Astrocyte (in vitro differentiated cells and primary cell): ENCODE measurements around the gene CCDC169. TPM values are rescaled to one million over a fixed set of nuclear protein-coding genes. Genes with fewer than 3 reads are reported as not detected.
"Not testable (repeated sequence)": the region's sequence is repeated elsewhere in the genome, so short reads cannot be mapped to it uniquely, and the experiment has no call there.

Experiments used
- DNase-seq: peaks from one replicate; pipeline ENCODE4 v3.0.0-alpha.2; 2010; ENCODE audit warnings: low read depth
- FAIRE-seq: peaks from 2 replicates; lab custom pipeline; 2011; peaks lifted over from hg19 to GRCh38; lab: Jason Lieb, UNC
- H2AFZ ChIP-seq: 2 replicates; pipeline ENCODE4 v1.6.0; 2012; ENCODE audit warnings: low read depth, low read length, inconsistent platforms
- H3K27ac ChIP-seq: 2 replicates; pipeline ENCODE4 v1.5.1; 2011; ENCODE audit warnings: low read depth, low read length, inconsistent platforms
- H3K27me3 ChIP-seq: 2 replicates; pipeline ENCODE4 v1.6.0; 2011; ENCODE audit warnings: low read length, inconsistent platforms; ENCODE audit not compliant: insufficient read depth
- H3K36me3 ChIP-seq: 2 replicates; pipeline ENCODE4 v1.5.1; 2011; ENCODE audit warnings: low read length, inconsistent platforms; ENCODE audit not compliant: insufficient read depth
- H3K4me1 ChIP-seq: 2 replicates; pipeline ENCODE4 v1.5.1; 2011; ENCODE audit warnings: low read length, inconsistent platforms; ENCODE audit not compliant: insufficient read depth
- H3K4me2 ChIP-seq: 2 replicates; pipeline ENCODE4 v1.6.0; 2012; ENCODE audit warnings: low read length, inconsistent platforms
- H3K4me3 ChIP-seq: 2 replicates; pipeline ENCODE4 v1.5.1; 2011; ENCODE audit warnings: low read depth, mild to moderate bottlenecking, low read length, inconsistent platforms; ENCODE audit not compliant: insufficient read depth
- H3K79me2 ChIP-seq: 2 replicates; pipeline ENCODE4 v1.6.0; 2012; ENCODE audit warnings: mild to moderate bottlenecking, low read length, inconsistent platforms; ENCODE audit not compliant: insufficient read depth
- H3K9ac ChIP-seq: 2 replicates; pipeline ENCODE4 v1.6.0; 2012; ENCODE audit warnings: mild to moderate bottlenecking, low read length, inconsistent platforms
- H3K9me3 ChIP-seq: 2 replicates; pipeline ENCODE4 v1.5.1; 2012; ENCODE audit warnings: low read depth, mild to moderate bottlenecking, low read length, inconsistent platforms; ENCODE audit not compliant: insufficient read depth
- H4K20me1 ChIP-seq: 2 replicates; pipeline ENCODE4 v1.6.0; 2012; ENCODE audit warnings: low read length, inconsistent platforms; ENCODE audit not compliant: insufficient read depth
- H3K27ac Mint-ChIP-seq: one replicate; pipeline ENCODE4 v1.8.0; 2021; ENCODE audit warnings: mild to moderate bottlenecking, mixed read lengths; ENCODE audit not compliant: unreplicated experiment
- H3K27me3 Mint-ChIP-seq: one replicate; pipeline ENCODE4 v1.8.0; 2021; ENCODE audit warnings: low read depth, mixed read lengths; ENCODE audit not compliant: unreplicated experiment
- H3K36me3 Mint-ChIP-seq: one replicate; pipeline ENCODE4 v1.8.0; 2021; ENCODE audit warnings: low read depth, mixed read lengths; ENCODE audit not compliant: unreplicated experiment
- H3K4me1 Mint-ChIP-seq: one replicate; pipeline ENCODE4 v1.8.0; 2021; ENCODE audit warnings: low read depth, mixed read lengths; ENCODE audit not compliant: unreplicated experiment
- H3K4me3 Mint-ChIP-seq: one replicate; pipeline ENCODE4 v1.8.0; 2021; ENCODE audit warnings: mild to moderate bottlenecking, moderate library complexity, mixed read lengths; ENCODE audit not compliant: unreplicated experiment
- H3K9me3 Mint-ChIP-seq: one replicate; pipeline ENCODE4 v1.8.0; 2021; ENCODE audit warnings: mild to moderate bottlenecking, mixed read lengths; ENCODE audit not compliant: unreplicated experiment
- CTCF ChIP-seq: IDR thresholded peaks from 2 replicates; pipeline ENCODE4 v1.5.1; 2011; ENCODE audit warnings: low read depth, mild to moderate bottlenecking, inconsistent platforms, low read length, moderate library complexity; ENCODE audit not compliant: insufficient read depth
- EZH2 ChIP-seq: IDR thresholded peaks from 2 replicates; pipeline ENCODE4 v1.6.1; 2012; ENCODE audit warnings: mild to moderate bottlenecking, low read length, inconsistent platforms; ENCODE audit not compliant: insufficient read depth
- total RNA-seq: library from RNA; stranded (reverse); gene quantifications from 2 replicates; pipeline ENCODE4 v1.2.1, GENCODE V29; 2021

Gene CCDC169
- total RNA-seq, 1 donor from 2014 or later = 0.98 TPM

- H3K27ac ChIP-seq = no peak overlapping the region
- H3K36me3 Mint-ChIP-seq = peaks cover 20% of the 10 kb centered on the region
- DNase-seq = no peak
- H3K9ac ChIP-seq = no peak overlapping the region
- peaks cover 20% of the 10 kb centered on the region for H3K36me3 ChIP-seq
- no peaks in the 10 kb centered on the region for H3K27me3 ChIP-seq
- FAIRE-seq = no peak
- H3K27me3 Mint-ChIP-seq = no peaks in the 10 kb centered on the region
- peaks cover 48% of the 10 kb centered on the region for H3K79me2 ChIP-seq
- H3K4me3 Mint-ChIP-seq = no peak overlapping the region
- peaks cover 10% of the 10 kb centered on the region for H4K20me1 ChIP-seq
- no peak overlapping the region for H3K4me2 ChIP-seq
- TF ChIP-seq EZH2 = no peak
- TF ChIP-seq CTCF = no peak
- H3K4me3 ChIP-seq = no peak overlapping the region
- H3K4me1 Mint-ChIP-seq = peaks cover 23% of the 10 kb centered on the region
- no peak overlapping the region for H3K27ac Mint-ChIP-seq
- no peaks in the 10 kb centered on the region for H3K9me3 ChIP-seq
- H3K4me1 ChIP-seq = peaks cover 12% of the 10 kb centered on the region
- H3K9me3 Mint-ChIP-seq = no peaks in the 10 kb centered on the region
- no peak overlapping the region for H2AFZ ChIP-seq
Observed at GRCh38 chr13:36329361-36329760, 31.7 kb upstream of the CCDC169 start.

- TF ChIP-seq CTCF (no peak), EZH2 (no peak)
- Histone ChIP-seq H3K4me2 (no peak overlapping the region), H3K79me2 (peaks cover 42% of the 10 kb centered on the region), H3K36me3 (peaks cover 21% of the 10 kb centered on the region), H3K27ac (no peak overlapping the region), H3K27me3 (no peaks in the 10 kb centered on the region), H3K4me3 (no peak overlapping the region), H2AFZ (no peak overlapping the region), H3K4me1 (peaks cover 17% of the 10 kb centered on the region), H3K9me3 (no peaks in the 10 kb centered on the region), H3K9ac (no peak overlapping the region), H4K20me1 (peaks cover 8% of the 10 kb centered on the region)
- H3K4me1 Mint-ChIP-seq = peaks cover 24% of the 10 kb centered on the region
- DNase-seq (no peak), FAIRE-seq (no peak)
- no peaks in the 10 kb centered on the region for H3K27me3 Mint-ChIP-seq
- no peak overlapping the region for H3K4me3 Mint-ChIP-seq
- peaks cover 20% of the 10 kb centered on the region for H3K36me3 Mint-ChIP-seq
- H3K9me3 Mint-ChIP-seq = no peaks in the 10 kb centered on the region
- H3K27ac Mint-ChIP-seq = no peak overlapping the region
Observed at GRCh38 chr13:36328821-36329220, 31.2 kb upstream of the CCDC169 start.

GRCh38 chr13:36325912-36326311, 28.3 kb upstream of the CCDC169 start:
- FAIRE-seq = no peak
- Histone ChIP-seq H3K9me3 (no peaks in the 10 kb centered on the region), H3K79me2 (peaks cover 13% of the 10 kb centered on the region), H3K4me3 (no peak overlapping the region), H3K27me3 (no peaks in the 10 kb centered on the region), H3K4me2 (no peak overlapping the region), H3K36me3 (peaks cover 22% of the 10 kb centered on the region), H4K20me1 (peaks cover 8% of the 10 kb centered on the region), H2AFZ (no peak overlapping the region), H3K9ac (no peak overlapping the region), H3K4me1 (peaks cover 7% of the 10 kb centered on the region), H3K27ac (no peak overlapping the region)
- Mint-ChIP-seq H3K4me1 (peaks cover 17% of the 10 kb centered on the region), H3K36me3 (peaks cover 27% of the 10 kb centered on the region), H3K27me3 (no peaks in the 10 kb centered on the region), H3K27ac (no peak overlapping the region), H3K4me3 (no peak overlapping the region), H3K9me3 (no peaks in the 10 kb centered on the region)
- no peak for DNase-seq
- TF ChIP-seq CTCF = no peak

- H3K27me3 ChIP-seq, H3K4me2 ChIP-seq, H3K27me3 Mint-ChIP-seq, H3K27ac Mint-ChIP-seq, H3K9me3 ChIP-seq, H2AFZ ChIP-seq, H4K20me1 ChIP-seq, FAIRE-seq, H3K4me3 Mint-ChIP-seq, H3K9me3 Mint-ChIP-seq, H3K4me1 ChIP-seq, H3K9ac ChIP-seq, H3K4me3 ChIP-seq, H3K79me2 ChIP-seq, H3K27ac ChIP-seq, DNase-seq: not testable (repeated sequence)
- peaks cover 27% of the 10 kb centered on the region for H3K36me3 Mint-ChIP-seq
- H3K36me3 ChIP-seq = peaks cover 19% of the 10 kb centered on the region
- H3K4me1 Mint-ChIP-seq = peaks cover 14% of the 10 kb centered on the region
Observed at GRCh38 chr13:36324881-36325280, 27.3 kb upstream of the CCDC169 start.
